Measurements from ENCODE around the gene GALNT12.

GALNT12 gene

GRCh38 chr9:98819231-98819630 lies 11.8 kb downstream of the GALNT12 start:
- Histone ChIP-seq H3K27ac (ENCODE audit: insufficient read depth in 1 of 2, low read depth in 1 of 2, low read length in 2 of 2, poor library complexity in 1 of 2, severe bottlenecking in 2 of 2) (no peak overlapping the region), H3K9me3 (ENCODE audit: control extremely low read depth in 1 of 5, control insufficient read depth in 4 of 5, insufficient read depth in 2 of 5, low read depth in 1 of 5, low read length in 4 of 5) (peaks cover 0 to 6% (median 0%) of the 10 kb centered on the region in 5 experiments), H3K4me3 (ENCODE audit: control insufficient read depth in 1 of 7, extremely low read depth in 1 of 7, insufficient read depth in 4 of 7, low read depth in 2 of 7, low read length in 6 of 7) (no peak overlapping the region), H3K27me3 (replicated peaks in 2 of 5; ENCODE audit: control insufficient read depth in 4 of 5, insufficient read depth in 5 of 5, low read length in 4 of 5) (no peaks in the 10 kb centered on the region), H3K4me1 (ENCODE audit: control extremely low read depth in 1 of 4, control insufficient read depth in 4 of 4, insufficient read depth in 4 of 4, low read length in 3 of 4) (no peaks in the 10 kb centered on the region), H3K36me3 (ENCODE audit: control insufficient read depth in 4 of 4, insufficient read depth in 4 of 4, low read length in 3 of 4) (peaks cover 0 to 7% (median 2%) of the 10 kb centered on the region in 4 experiments)
- ChIA-PET CTCF (interaction anchor here (1.2 kb wide), 1 partner anchor 13 kb away, joined by 3 read pairs; no protein-coding TSS in a partner anchor), POLR2A (no interaction called here)
- DNase-seq = no peak
- WGBS (ENCODE audit: insufficient coverage) = 100% methylated on average over 2 of the region's 3 CpGs

- Histone ChIP-seq H3K4me1 (ENCODE audit: control extremely low read depth in 1 of 4, control insufficient read depth in 4 of 4, insufficient read depth in 4 of 4, low read length in 3 of 4) (no peaks in the 10 kb centered on the region), H3K36me3 (ENCODE audit: control insufficient read depth in 4 of 4, insufficient read depth in 4 of 4, low read length in 3 of 4) (peaks cover 0 to 10% (median 3%) of the 10 kb centered on the region in 4 experiments), H3K9me3 (ENCODE audit: control extremely low read depth in 1 of 5, control insufficient read depth in 4 of 5, insufficient read depth in 2 of 5, low read depth in 1 of 5, low read length in 4 of 5) (peaks cover 0 to 6% (median 0%) of the 10 kb centered on the region in 5 experiments), H3K4me3 (ENCODE audit: control insufficient read depth in 1 of 7, extremely low read depth in 1 of 7, insufficient read depth in 4 of 7, low read depth in 2 of 7, low read length in 6 of 7) (no peak overlapping the region), H3K27ac (ENCODE audit: insufficient read depth in 1 of 2, low read depth in 1 of 2, low read length in 2 of 2, poor library complexity in 1 of 2, severe bottlenecking in 2 of 2) (no peak overlapping the region), H3K27me3 (replicated peaks in 2 of 5; ENCODE audit: control insufficient read depth in 4 of 5, insufficient read depth in 5 of 5, low read length in 4 of 5) (no peaks in the 10 kb centered on the region)
- no CpG with 5 or more reads among the region's 2 CpGs for WGBS (ENCODE audit: insufficient coverage)
- DNase-seq = no peak
- CTCF ChIA-PET = no interaction called here
- POLR2A ChIA-PET = no interaction called here
Measured at GRCh38 chr9:98821831-98822230, 14.4 kb downstream of the GALNT12 start.

DNA sequence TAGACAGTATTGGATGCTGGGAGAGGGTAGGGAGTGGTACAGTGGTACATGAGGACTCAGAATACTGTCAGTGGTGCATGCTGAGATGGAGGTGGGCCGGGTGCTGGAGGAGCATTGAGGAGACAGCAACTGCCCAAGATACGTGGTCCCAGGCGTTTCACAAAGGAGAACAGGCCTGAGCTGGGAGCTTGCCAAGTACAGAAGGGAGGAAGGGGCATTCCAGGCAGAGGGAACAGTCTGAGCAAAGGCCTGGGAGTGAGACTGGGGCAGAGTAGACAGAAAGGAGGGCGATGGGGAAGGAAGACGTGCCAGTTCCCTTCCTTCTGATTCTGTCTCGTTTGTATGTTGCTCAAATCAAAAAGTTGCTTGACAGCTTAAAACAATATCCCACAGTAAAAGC lies 15.2 kb downstream of the GALNT12 start:
- peaks cover 0 to 11% (median 4%) of the 10 kb centered on the region in 4 experiments for H3K36me3 ChIP-seq (ENCODE audit: control insufficient read depth in 4 of 4, insufficient read depth in 4 of 4, low read length in 3 of 4)
- CTCF ChIA-PET = no interaction called here
- WGBS (ENCODE audit: insufficient coverage) = 100% methylated on average over 5 of the region's 6 CpGs

DNA sequence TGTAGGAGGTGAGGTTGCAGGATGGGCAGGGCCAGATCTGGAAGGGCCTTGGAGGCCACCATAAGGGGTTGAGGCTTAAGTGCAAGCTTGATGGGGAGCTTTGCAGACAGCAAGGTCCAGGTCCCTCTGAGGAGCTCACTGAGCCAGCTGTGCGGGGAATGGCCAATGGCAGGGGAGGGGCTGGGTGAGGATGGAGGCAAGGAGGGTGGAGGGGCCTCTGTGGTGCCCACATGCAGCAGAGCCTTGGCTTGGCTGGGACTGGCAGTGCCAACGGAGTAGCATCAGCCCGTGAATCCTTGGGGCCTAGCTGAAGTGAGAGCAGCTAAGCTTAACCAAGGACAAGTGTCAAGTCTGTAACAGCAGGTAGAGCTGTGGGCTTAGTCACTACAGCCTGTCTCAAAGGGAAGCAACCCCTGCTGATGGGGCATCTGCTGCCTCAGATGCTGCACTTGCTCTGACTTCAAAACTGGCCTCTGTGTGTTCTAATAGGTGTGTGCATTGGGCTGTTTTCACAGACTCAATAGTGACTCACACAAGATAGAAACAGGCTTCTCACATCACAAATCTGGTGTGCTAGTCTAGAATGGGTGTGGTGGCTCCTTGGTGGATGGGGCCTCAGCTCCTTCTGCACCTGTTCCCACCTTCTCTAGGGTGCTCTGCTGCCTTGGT lies 16.3 kb downstream of the GALNT12 start:
- H3K9me3 ChIP-seq (ENCODE audit: control extremely low read depth in 1 of 5, control insufficient read depth in 4 of 5, insufficient read depth in 2 of 5, low read depth in 1 of 5, low read length in 4 of 5) = peaks cover 0 to 3% (median 0%) of the 10 kb centered on the region in 5 experiments
- peaks cover 0 to 13% (median 2%) of the 10 kb centered on the region in 4 experiments for H3K36me3 ChIP-seq (ENCODE audit: control insufficient read depth in 4 of 4, insufficient read depth in 4 of 4, low read length in 3 of 4)
- no peak overlapping the region for H3K27ac ChIP-seq (ENCODE audit: insufficient read depth in 1 of 2, low read depth in 1 of 2, low read length in 2 of 2, poor library complexity in 1 of 2, severe bottlenecking in 2 of 2)
- no peaks in the 10 kb centered on the region for H3K4me1 ChIP-seq (ENCODE audit: control extremely low read depth in 1 of 4, control insufficient read depth in 4 of 4, insufficient read depth in 4 of 4, low read length in 3 of 4)
- H3K27me3 ChIP-seq (replicated peaks in 2 of 5; ENCODE audit: control insufficient read depth in 4 of 5, insufficient read depth in 5 of 5, low read length in 4 of 5) = no peaks in the 10 kb centered on the region
- POLR2A ChIA-PET = interaction anchor here (0.9 kb wide), 1 partner anchor 14 kb away, joined by 4 read pairs; no protein-coding TSS in a partner anchor
- WGBS (ENCODE audit: insufficient coverage) = 100% methylated on average over 2 of the region's 3 CpGs
- CTCF ChIA-PET = interaction anchor here (0.6 kb wide), 1 partner anchor 1070 kb away, joined by 3 read pairs; no protein-coding TSS in a partner anchor
- H3K4me3 ChIP-seq (ENCODE audit: control insufficient read depth in 1 of 7, extremely low read depth in 1 of 7, insufficient read depth in 4 of 7, low read depth in 2 of 7, low read length in 6 of 7) = no peak overlapping the region
- no peak for DNase-seq

More for the DNA sequence above, 15.2 kb downstream of the GALNT12 start:
- POLR2A ChIA-PET = no interaction called here
- no peak for DNase-seq
- no peak overlapping the region for H3K27ac ChIP-seq (ENCODE audit: insufficient read depth in 1 of 2, low read depth in 1 of 2, low read length in 2 of 2, poor library complexity in 1 of 2, severe bottlenecking in 2 of 2)
- peaks cover 0 to 6% (median 0%) of the 10 kb centered on the region in 5 experiments for H3K9me3 ChIP-seq (ENCODE audit: control extremely low read depth in 1 of 5, control insufficient read depth in 4 of 5, insufficient read depth in 2 of 5, low read depth in 1 of 5, low read length in 4 of 5)
- no peaks in the 10 kb centered on the region for H3K4me1 ChIP-seq (ENCODE audit: control extremely low read depth in 1 of 4, control insufficient read depth in 4 of 4, insufficient read depth in 4 of 4, low read length in 3 of 4)
- no peaks in the 10 kb centered on the region for H3K27me3 ChIP-seq (replicated peaks in 2 of 5; ENCODE audit: control insufficient read depth in 4 of 5, insufficient read depth in 5 of 5, low read length in 4 of 5)
- no peak overlapping the region for H3K4me3 ChIP-seq (ENCODE audit: control insufficient read depth in 1 of 7, extremely low read depth in 1 of 7, insufficient read depth in 4 of 7, low read depth in 2 of 7, low read length in 6 of 7)

GRCh38 chr9:98825414-98825813 lies 17.9 kb downstream of the GALNT12 start:
- 94% methylated on average over 3 of the region's 3 CpGs for WGBS (ENCODE audit: insufficient coverage)
- DNase-seq = no peak
- POLR2A ChIA-PET = no interaction called here
- Histone ChIP-seq H3K4me1 (ENCODE audit: control extremely low read depth in 1 of 4, control insufficient read depth in 4 of 4, insufficient read depth in 4 of 4, low read length in 3 of 4) (no peaks in the 10 kb centered on the region), H3K27me3 (replicated peaks in 2 of 5; ENCODE audit: control insufficient read depth in 4 of 5, insufficient read depth in 5 of 5, low read length in 4 of 5) (no peaks in the 10 kb centered on the region), H3K9me3 (ENCODE audit: control extremely low read depth in 1 of 5, control insufficient read depth in 4 of 5, insufficient read depth in 2 of 5, low read depth in 1 of 5, low read length in 4 of 5) (peaks cover 0 to 3% (median 0%) of the 10 kb centered on the region in 5 experiments), H3K4me3 (ENCODE audit: control insufficient read depth in 1 of 7, extremely low read depth in 1 of 7, insufficient read depth in 4 of 7, low read depth in 2 of 7, low read length in 6 of 7) (no peak overlapping the region), H3K36me3 (ENCODE audit: control insufficient read depth in 4 of 4, insufficient read depth in 4 of 4, low read length in 3 of 4) (peaks cover 0 to 13% (median 2%) of the 10 kb centered on the region in 4 experiments), H3K27ac (ENCODE audit: insufficient read depth in 1 of 2, low read depth in 1 of 2, low read length in 2 of 2, poor library complexity in 1 of 2, severe bottlenecking in 2 of 2) (no peak overlapping the region)
- CTCF ChIA-PET = interaction anchor here (0.8 to 0.9 kb wide), 2 partner anchors 19 to 176 kb away, joined by 3 read pairs; no protein-coding TSS in a partner anchor

GRCh38 chr9:98826716-98827115 lies 19.2 kb downstream of the GALNT12 start:
- Histone ChIP-seq H3K27me3 (replicated peaks in 2 of 5; ENCODE audit: control insufficient read depth in 4 of 5, insufficient read depth in 5 of 5, low read length in 4 of 5) (no peaks in the 10 kb centered on the region), H3K4me3 (ENCODE audit: control insufficient read depth in 1 of 7, extremely low read depth in 1 of 7, insufficient read depth in 4 of 7, low read depth in 2 of 7, low read length in 6 of 7) (no peak overlapping the region), H3K9me3 (ENCODE audit: control extremely low read depth in 1 of 5, control insufficient read depth in 4 of 5, insufficient read depth in 2 of 5, low read depth in 1 of 5, low read length in 4 of 5) (peaks cover 0 to 3% (median 0%) of the 10 kb centered on the region in 5 experiments), H3K4me1 (ENCODE audit: control extremely low read depth in 1 of 4, control insufficient read depth in 4 of 4, insufficient read depth in 4 of 4, low read length in 3 of 4) (no peaks in the 10 kb centered on the region), H3K36me3 (ENCODE audit: control insufficient read depth in 4 of 4, insufficient read depth in 4 of 4, low read length in 3 of 4) (peaks cover 0 to 13% (median 4%) of the 10 kb centered on the region in 4 experiments), H3K27ac (ENCODE audit: insufficient read depth in 1 of 2, low read depth in 1 of 2, low read length in 2 of 2, poor library complexity in 1 of 2, severe bottlenecking in 2 of 2) (no peak overlapping the region)
- DNase-seq = no peak
- CTCF ChIA-PET = no interaction called here
- WGBS (ENCODE audit: insufficient coverage) = 99% methylated on average over 18 of the region's 20 CpGs
- POLR2A ChIA-PET = no interaction called here

GRCh38 chr9:98829766-98830165 lies 22.3 kb downstream of the GALNT12 start:
- POLR2A ChIA-PET = no interaction called here
- Histone ChIP-seq H3K27me3 (replicated peaks in 2 of 5; ENCODE audit: control insufficient read depth in 4 of 5, insufficient read depth in 5 of 5, low read length in 4 of 5) (no peaks in the 10 kb centered on the region), H3K36me3 (ENCODE audit: control insufficient read depth in 4 of 4, insufficient read depth in 4 of 4, low read length in 3 of 4) (peaks cover 0 to 8% (median 6%) of the 10 kb centered on the region in 4 experiments), H3K4me3 (ENCODE audit: control insufficient read depth in 1 of 7, extremely low read depth in 1 of 7, insufficient read depth in 4 of 7, low read depth in 2 of 7, low read length in 6 of 7) (no peak overlapping the region), H3K4me1 (ENCODE audit: control extremely low read depth in 1 of 4, control insufficient read depth in 4 of 4, insufficient read depth in 4 of 4, low read length in 3 of 4) (no peaks in the 10 kb centered on the region), H3K9me3 (ENCODE audit: control extremely low read depth in 1 of 5, control insufficient read depth in 4 of 5, insufficient read depth in 2 of 5, low read depth in 1 of 5, low read length in 4 of 5) (no peaks in the 10 kb centered on the region), H3K27ac (ENCODE audit: insufficient read depth in 1 of 2, low read depth in 1 of 2, low read length in 2 of 2, poor library complexity in 1 of 2, severe bottlenecking in 2 of 2) (no peak overlapping the region)
- CTCF ChIA-PET = interaction anchor here (1.5 kb wide), 1 partner anchor 20 kb away, joined by 3 read pairs; no protein-coding TSS in a partner anchor
- no peak for DNase-seq
- WGBS (ENCODE audit: insufficient coverage) = 56% methylated on average over 1 of the region's 5 CpGs
